ENCODE measurements around the gene TAF6. TPM values are rescaled to one million over a fixed set of nuclear protein-coding genes. Genes with fewer than 3 reads are reported as not detected.
A peak's percentile ranks its signal among the peaks of the same experiment; 100 is the strongest.

Gene TAF6
- total and polyA plus RNA-seq, 2 experiments from 2014 or later: 56.3 to 141 TPM

GRCh38 chr7:100163006-100163531, 43.9 kb upstream of the TAF6 start:
- DNase-seq (ENCODE audit: low spot score) (peak; percentile 42), ATAC-seq (0 out of 3 replicates have a peak, but pooled peaks have one; percentile 2)
- no peak overlapping the region for H2AFZ ChIP-seq
- H3K27ac ChIP-seq (ENCODE audit: low read depth): no peak overlapping the region
- Mint-ChIP-seq H3K9me3 (no peaks in the 10 kb centered on the region), H3K36me3 (ENCODE audit: low read depth) (no peaks in the 10 kb centered on the region; the same call in 2 of the 3 replicates), H3K4me1 (peaks cover 33% of the 10 kb centered on the region), H3K27me3 (ENCODE audit: insufficient read depth, low read depth, poor library complexity) (peaks cover 37% of the 10 kb centered on the region), H3K27ac (no peak overlapping the region), H3K4me3 (no peak overlapping the region)
- H3K36me3 ChIP-seq (ENCODE audit: insufficient read depth): no peaks in the 10 kb centered on the region
- no peak for TF ChIP-seq CREB1 (CRISPR knock-in tag; IDR thresholded peaks at IDR 0.05; ENCODE audit: low read depth)
- H3K4me3 ChIP-seq: no peak overlapping the region
- H3K9me2 ChIP-seq (ENCODE audit: insufficient read depth): no peaks in the 10 kb centered on the region
- peaks cover 13% of the 10 kb centered on the region for H3F3A ChIP-seq (replicated peaks; ENCODE audit: low read depth)
- peaks cover 16% of the 10 kb centered on the region for H3K27me3 ChIP-seq (ENCODE audit: insufficient read depth)
- no peaks in the 10 kb centered on the region for H4K20me1 ChIP-seq (replicated peaks; ENCODE audit: insufficient read depth)
- H3K4me2 ChIP-seq: no peak overlapping the region
- no peaks in the 10 kb centered on the region for H3K79me2 ChIP-seq (replicated peaks; ENCODE audit: insufficient read depth)
- H3K4me1 ChIP-seq (ENCODE audit: insufficient read depth): peaks cover 12% of the 10 kb centered on the region

GRCh38 chr7:100160067-100160466, 40.9 kb upstream of the TAF6 start:
- ATAC-seq (no peak), DNase-seq (ENCODE audit: low spot score) (no peak)
- Histone ChIP-seq H4K20me1 (replicated peaks; ENCODE audit: insufficient read depth) (peaks cover 4% of the 10 kb centered on the region), H3K4me3 (no peak overlapping the region), H3K36me3 (ENCODE audit: insufficient read depth) (no peaks in the 10 kb centered on the region), H3K4me1 (ENCODE audit: insufficient read depth) (no peaks in the 10 kb centered on the region; the same call in 1 of the 2 replicates), H3F3A (replicated peaks; ENCODE audit: low read depth) (peaks cover 24% of the 10 kb centered on the region), H2AFZ (no peak overlapping the region), H3K9me2 (ENCODE audit: insufficient read depth) (no peaks in the 10 kb centered on the region), H3K4me2 (no peak overlapping the region), H3K27me3 (ENCODE audit: insufficient read depth) (no peaks in the 10 kb centered on the region), H3K79me2 (replicated peaks; ENCODE audit: insufficient read depth) (no peaks in the 10 kb centered on the region), H3K27ac (ENCODE audit: low read depth) (no peak overlapping the region)
- Mint-ChIP-seq H3K27me3 (ENCODE audit: insufficient read depth, low read depth, poor library complexity) (peaks cover 23% of the 10 kb centered on the region), H3K4me1 (peaks cover 24% of the 10 kb centered on the region), H3K4me3 (0 out of 3 replicates have a peak overlapping the region, but pooled peaks have one; percentile 83), H3K9me3 (no peaks in the 10 kb centered on the region), H3K36me3 (ENCODE audit: low read depth) (peaks cover 22% of the 10 kb centered on the region), H3K27ac (no peak overlapping the region)
- TF ChIP-seq JUNB (IDR thresholded peaks at IDR 0.05; ENCODE audit: unreplicated experiment) (no peak), ZNF331 (CRISPR knock-in tag; IDR thresholded peaks at IDR 0.05; ENCODE audit: low read depth) (no peak), ZNF114 (CRISPR knock-in tag; IDR thresholded peaks at IDR 0.05) (no peak), ZNF462 (CRISPR knock-in tag; IDR thresholded peaks at IDR 0.05) (no peak), STAT1 (IDR thresholded peaks at IDR 0.05; ENCODE audit: unreplicated experiment) (no peak), ETS1 (IDR thresholded peaks at IDR 0.05) (no peak), CTCF (conservative IDR thresholded peaks at IDR 0.05; ENCODE audit: low read depth in 2 of 2) (no peak), CREB1 (CRISPR knock-in tag; IDR thresholded peaks at IDR 0.05; ENCODE audit: low read depth) (no peak)
- TF ChIP-seq, protein P1, sequence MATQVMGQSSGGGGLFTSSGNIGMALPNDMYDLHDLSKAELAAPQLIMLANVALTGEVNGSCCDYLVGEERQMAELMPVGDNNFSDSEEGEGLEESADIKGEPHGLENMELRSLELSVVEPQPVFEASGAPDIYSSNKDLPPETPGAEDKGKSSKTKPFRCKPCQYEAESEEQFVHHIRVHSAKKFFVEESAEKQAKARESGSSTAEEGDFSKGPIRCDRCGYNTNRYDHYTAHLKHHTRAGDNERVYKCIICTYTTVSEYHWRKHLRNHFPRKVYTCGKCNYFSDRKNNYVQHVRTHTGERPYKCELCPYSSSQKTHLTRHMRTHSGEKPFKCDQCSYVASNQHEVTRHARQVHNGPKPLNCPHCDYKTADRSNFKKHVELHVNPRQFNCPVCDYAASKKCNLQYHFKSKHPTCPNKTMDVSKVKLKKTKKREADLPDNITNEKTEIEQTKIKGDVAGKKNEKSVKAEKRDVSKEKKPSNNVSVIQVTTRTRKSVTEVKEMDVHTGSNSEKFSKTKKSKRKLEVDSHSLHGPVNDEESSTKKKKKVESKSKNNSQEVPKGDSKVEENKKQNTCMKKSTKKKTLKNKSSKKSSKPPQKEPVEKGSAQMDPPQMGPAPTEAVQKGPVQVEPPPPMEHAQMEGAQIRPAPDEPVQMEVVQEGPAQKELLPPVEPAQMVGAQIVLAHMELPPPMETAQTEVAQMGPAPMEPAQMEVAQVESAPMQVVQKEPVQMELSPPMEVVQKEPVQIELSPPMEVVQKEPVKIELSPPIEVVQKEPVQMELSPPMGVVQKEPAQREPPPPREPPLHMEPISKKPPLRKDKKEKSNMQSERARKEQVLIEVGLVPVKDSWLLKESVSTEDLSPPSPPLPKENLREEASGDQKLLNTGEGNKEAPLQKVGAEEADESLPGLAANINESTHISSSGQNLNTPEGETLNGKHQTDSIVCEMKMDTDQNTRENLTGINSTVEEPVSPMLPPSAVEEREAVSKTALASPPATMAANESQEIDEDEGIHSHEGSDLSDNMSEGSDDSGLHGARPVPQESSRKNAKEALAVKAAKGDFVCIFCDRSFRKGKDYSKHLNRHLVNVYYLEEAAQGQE (IDR thresholded peaks at IDR 0.05; ENCODE audit: unreplicated experiment): no peak
